H9 (cell line): ENCODE data around the gene TNPO1. TPM values are rescaled to one million over a fixed set of nuclear protein-coding genes. Genes with fewer than 3 reads are reported as not detected.

Experiments
- DNase-seq: peaks from one replicate; pipeline ENCODE4 v3.0.0-alpha.2; 2017
- H2AFZ ChIP-seq: one replicate; pipeline ENCODE4 v1.6.1; 2013; ENCODE audit warnings: mild to moderate bottlenecking, low read length, control low read depth, moderate library complexity
- H2AK5ac ChIP-seq: 2 replicates; pipeline ENCODE4 v1.6.1; 2013; ENCODE audit warnings: low read length, control low read depth, mixed read lengths; ENCODE audit not compliant: insufficient read length
- H2BK120ac ChIP-seq: one replicate; pipeline ENCODE4 v1.6.1; 2013; ENCODE audit warnings: low read depth, mild to moderate bottlenecking, low read length, control low read depth, inconsistent platforms; ENCODE audit not compliant: poor library complexity, severe bottlenecking
- H2BK12ac ChIP-seq: 2 replicates; pipeline ENCODE4 v1.6.1; 2013; ENCODE audit warnings: low read length, control low read depth, mixed read lengths, low read depth; ENCODE audit not compliant: insufficient read length
- H2BK15ac ChIP-seq: 2 replicates; pipeline ENCODE4 v1.6.1; 2013; ENCODE audit warnings: low read depth, low read length, control low read depth
- H2BK20ac ChIP-seq: one replicate; pipeline ENCODE4 v1.6.1; 2013; ENCODE audit warnings: low read depth, mild to moderate bottlenecking, low read length, control low read depth, inconsistent platforms; ENCODE audit not compliant: poor library complexity, severe bottlenecking
- H2BK5ac ChIP-seq: 2 replicates; pipeline ENCODE4 v1.6.1; 2013; ENCODE audit warnings: low read length, control low read depth, mixed read lengths; ENCODE audit not compliant: insufficient read length
- H3K14ac ChIP-seq: 2 replicates; pipeline ENCODE4 v1.6.1; 2013; ENCODE audit warnings: low read length, control low read depth; ENCODE audit not compliant: insufficient read depth
- H3K18ac ChIP-seq: 2 replicates; pipeline ENCODE4 v1.6.1; 2013; ENCODE audit warnings: low read depth, mild to moderate bottlenecking, mixed read lengths, low read length, control low read depth; ENCODE audit not compliant: insufficient read length
- H3K23ac ChIP-seq: 2 replicates; pipeline ENCODE4 v1.6.1; 2013; ENCODE audit warnings: low read length, control low read depth, mixed read lengths, low read depth; ENCODE audit not compliant: insufficient read length
- H3K23me2 ChIP-seq: 2 replicates; pipeline ENCODE4 v1.6.1; 2013; ENCODE audit warnings: low read depth, mild to moderate bottlenecking, mixed read lengths, low read length, control low read depth; ENCODE audit not compliant: insufficient read length, poor library complexity, severe bottlenecking
- H3K27ac ChIP-seq: 2 replicates; pipeline ENCODE4 v1.5.1; 2013; ENCODE audit warnings: low read length, control low read depth, mixed read lengths, low read depth; ENCODE audit not compliant: insufficient read length
- H3K27me3 ChIP-seq: 2 replicates; pipeline ENCODE4 v1.6.1; 2013; ENCODE audit warnings: low read length, control low read depth, inconsistent platforms; ENCODE audit not compliant: insufficient read depth
- H3K4ac ChIP-seq: 2 replicates; pipeline ENCODE4 v1.6.1; 2013; ENCODE audit warnings: low read depth, mild to moderate bottlenecking, control low read depth, inconsistent platforms, low read length, moderate library complexity
- H3K4me1 ChIP-seq: 2 replicates; pipeline ENCODE4 v1.6.1; 2013; ENCODE audit warnings: low read length, control low read depth, inconsistent platforms; ENCODE audit not compliant: insufficient read depth
- H3K4me2 ChIP-seq: 2 replicates; pipeline ENCODE4 v1.6.1; 2013; ENCODE audit warnings: low read length, control low read depth, mixed read lengths; ENCODE audit not compliant: insufficient read length, insufficient read depth
- H3K56ac ChIP-seq: 2 replicates; pipeline ENCODE4 v1.6.1; 2013; ENCODE audit warnings: low read depth, mild to moderate bottlenecking, mixed read lengths, low read length, control low read depth; ENCODE audit not compliant: insufficient read length
- H3K79me1 ChIP-seq: 2 replicates; pipeline ENCODE4 v1.6.1; 2013; ENCODE audit warnings: low read depth, mild to moderate bottlenecking, moderate library complexity, low read length, control low read depth, inconsistent platforms; ENCODE audit not compliant: insufficient read depth, poor library complexity, severe bottlenecking
- H3K79me2 ChIP-seq: 2 replicates; pipeline ENCODE4 v1.6.1; 2013; ENCODE audit warnings: low read length, control low read depth, inconsistent platforms; ENCODE audit not compliant: insufficient read depth
- H3K9ac ChIP-seq: 2 replicates; pipeline ENCODE4 v1.6.1; 2013; ENCODE audit warnings: low read length, control low read depth, mixed read lengths; ENCODE audit not compliant: insufficient read length; ENCODE audit errors: extremely low read depth
- H3K9me3 ChIP-seq: one replicate; pipeline ENCODE4 v1.6.1; 2013; ENCODE audit warnings: low read depth, low read length, inconsistent platforms; ENCODE audit not compliant: control insufficient read depth
- H3T11ph ChIP-seq: one replicate; pipeline ENCODE4 v1.6.1; 2013; ENCODE audit warnings: mild to moderate bottlenecking, low read length, control low read depth, inconsistent platforms
- H4K20me1 ChIP-seq: one replicate; pipeline ENCODE4 v1.6.1; 2013; ENCODE audit not compliant: control insufficient read depth, insufficient read length, insufficient read depth
- H4K5ac ChIP-seq: 2 replicates; pipeline ENCODE4 v1.6.1; 2013; ENCODE audit warnings: low read depth, mild to moderate bottlenecking, mixed read lengths, low read length, control low read depth; ENCODE audit not compliant: insufficient read length
- H4K8ac ChIP-seq: replicated peaks from 2 replicates; pipeline ENCODE4 v1.6.1; 2013; ENCODE audit warnings: low read length, control low read depth, mixed read lengths, low read depth; ENCODE audit not compliant: insufficient read length
- H4K91ac ChIP-seq: 2 replicates; pipeline ENCODE4 v1.6.1; 2013; ENCODE audit warnings: low read depth, mild to moderate bottlenecking, moderate library complexity, mixed read lengths, low read length, control low read depth; ENCODE audit not compliant: insufficient read length
- H3K27ac Mint-ChIP-seq, 3 experiments: 2 replicates in 2 of 3; 3 replicates in 1 of 3; pipeline ENCODE4 v1.8.0; 2020 to 2021; ENCODE audit warnings: mixed read lengths in 3 of 3, mild to moderate bottlenecking in 1 of 3, moderate library complexity in 1 of 3
- H3K27me3 Mint-ChIP-seq: 2 replicates; pipeline ENCODE4 v1.8.0; 2021; ENCODE audit warnings: low read depth, mild to moderate bottlenecking, moderate library complexity, mixed read lengths
- H3K36me3 Mint-ChIP-seq, 3 experiments: 2 replicates in 2 of 3; 3 replicates in 1 of 3; pipeline ENCODE4 v1.8.0; 2020 to 2021; ENCODE audit warnings: low read depth in 3 of 3, mixed read lengths in 3 of 3; ENCODE audit not compliant: insufficient read depth in 1 of 3
- H3K4me1 Mint-ChIP-seq, 2 experiments: 2 replicates each; pipeline ENCODE4 v1.8.0; 2020; ENCODE audit warnings: mixed read lengths in 2 of 2
- H3K4me3 Mint-ChIP-seq, 2 experiments: 2 replicates in 1 of 2; 3 replicates in 1 of 2; pipeline ENCODE4 v1.8.0; 2020 to 2021; ENCODE audit warnings: mild to moderate bottlenecking in 2 of 2, mixed read lengths in 2 of 2, moderate library complexity in 1 of 2
- H3K9me3 Mint-ChIP-seq, 2 experiments: 2 replicates in 1 of 2; 3 replicates in 1 of 2; pipeline ENCODE4 v1.8.0; 2020; ENCODE audit warnings: mild to moderate bottlenecking in 2 of 2, mixed read lengths in 2 of 2, moderate library complexity in 1 of 2
- CTCF ChIP-seq: fragments of 200-600 bp; sonication (generic); conservative IDR thresholded peaks from 3 replicates; pipeline ENCODE4 v1.8.0; 2021; ENCODE audit warnings: antibody characterized with exemption, mild to moderate bottlenecking
- WGBS: extraction: QIAGEN DNeasy Blood & Tissue Kit; methylation state at CpG from one replicate; pipeline ENCODE4 v1.1.7; 2013; ENCODE audit warnings: missing lambda C conversion rate, low lambda C conversion rate, mixed read lengths; ENCODE audit not compliant: insufficient read length; ENCODE audit errors: extremely low coverage; 5-methylcytosine and 5-hydroxymethylcytosine counted together
- total RNA-seq: library from RNA; stranded (reverse); gene quantifications from 2 replicates; pipeline ENCODE4 v1.2.1, GENCODE V29; 2021

Gene TNPO1
- total RNA-seq, 1 experiment from 2014 or later: 164 TPM

- 0 out of 2 replicates have a peak, but pooled peaks cover 2% of the 10 kb centered on the region for H3K79me2 ChIP-seq
- H3K27ac ChIP-seq: no peak overlapping the region
- no peak overlapping the region for H3K18ac ChIP-seq
- no peak overlapping the region for H4K8ac ChIP-seq
- no peak overlapping the region for H3K14ac ChIP-seq
- H3T11ph ChIP-seq: no peak overlapping the region
- H3K27me3 Mint-ChIP-seq: no peaks in the 10 kb centered on the region
- H3K4me2 ChIP-seq: no peak overlapping the region
- no peaks in the 10 kb centered on the region for H4K20me1 ChIP-seq
- H3K9me3 Mint-ChIP-seq: no peaks in the 10 kb centered on the region
- H3K56ac ChIP-seq: no peak overlapping the region
- H2AK5ac ChIP-seq: no peak overlapping the region
- H2BK20ac ChIP-seq: no peak overlapping the region
- H2BK15ac ChIP-seq: no peak overlapping the region
- H3K4me1 Mint-ChIP-seq: peaks cover 8 to 9% of the 10 kb centered on the region in 2 experiments
- no peak for DNase-seq
- no CpG with 5 or more reads among the region's 2 CpGs for WGBS
- no peak overlapping the region for H4K5ac ChIP-seq
- H2BK12ac ChIP-seq: no peak overlapping the region
- H3K4me1 ChIP-seq: no peaks in the 10 kb centered on the region
- no peak overlapping the region for H2BK120ac ChIP-seq
- no peak for TF ChIP-seq CTCF
- no peak overlapping the region for H3K4me3 Mint-ChIP-seq
- H3K23ac ChIP-seq: no peak overlapping the region
- no peak overlapping the region for H3K27ac Mint-ChIP-seq
- H2BK5ac ChIP-seq: no peak overlapping the region
- no peaks in the 10 kb centered on the region for H3K27me3 ChIP-seq
- no peak overlapping the region for H2AFZ ChIP-seq
- no peaks in the 10 kb centered on the region for H3K36me3 Mint-ChIP-seq
- H3K4ac ChIP-seq: no peak overlapping the region
- H3K9me3 ChIP-seq: no peaks in the 10 kb centered on the region
- H3K9ac ChIP-seq: no peak overlapping the region
- H4K91ac ChIP-seq: no peak overlapping the region
- H3K23me2 ChIP-seq: no peaks in the 10 kb centered on the region
- H3K79me1 ChIP-seq: no peaks in the 10 kb centered on the region
These were observed 13.9 kb downstream of the TNPO1 start for GRCh38 chr5:72830362-72830761.
